Gastrocnemius medialis (tissue), 4 donors: Measurements from ENCODE around the gene ALOX15.

ENCODE experiments used
- POLR2A ChIP-seq, 2 donors: fragments of 450-650 bp; IDR thresholded peaks; one replicate each; pipeline ENCODE4 v1.6.1; 2017; ENCODE audit warnings: antibody characterized with exemption in 2 of 2, mild to moderate bottlenecking in 2 of 2, moderate library complexity in 2 of 2
- TF ChIP-seq, protein P1 (sequence below), 5 experiments: fragments of 450-650 bp in 3 of 5; fragments of 200-600 bp in 2 of 5; sonication (generic) in 2 of 5; IDR thresholded peaks in 4 of 5; conservative IDR thresholded peaks in 1 of 5; 1 replicate in 4 of 5; 2 replicates in 1 of 5; pipeline ENCODE4 v1.5.1; 2016 to 2019; ENCODE audit warnings: antibody characterized with exemption in 5 of 5, mild to moderate bottlenecking in 3 of 5, moderate library complexity in 3 of 5

DNA sequence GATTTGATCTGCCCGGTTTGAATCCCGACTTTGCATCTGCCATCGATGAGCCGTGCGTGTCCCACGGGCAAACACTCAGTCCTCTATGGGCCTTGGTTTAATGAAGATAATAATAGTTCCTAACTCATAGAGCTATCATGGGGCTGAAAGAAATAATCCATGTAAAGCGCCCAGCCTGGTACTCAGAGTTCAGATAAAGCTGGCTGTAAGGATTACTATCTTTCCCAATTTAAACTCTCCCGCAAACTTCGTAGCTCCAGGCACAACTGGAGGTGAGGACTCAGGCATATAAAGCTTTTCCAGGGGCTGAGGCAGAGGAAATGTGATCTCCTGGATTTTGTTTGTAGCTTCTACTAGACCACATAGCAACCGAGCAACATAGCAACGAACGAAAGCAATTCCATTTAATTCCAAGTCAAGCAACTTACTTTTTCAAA is 16.3 kb downstream of the ALOX15 start:
- TF ChIP-seq, protein P1, sequence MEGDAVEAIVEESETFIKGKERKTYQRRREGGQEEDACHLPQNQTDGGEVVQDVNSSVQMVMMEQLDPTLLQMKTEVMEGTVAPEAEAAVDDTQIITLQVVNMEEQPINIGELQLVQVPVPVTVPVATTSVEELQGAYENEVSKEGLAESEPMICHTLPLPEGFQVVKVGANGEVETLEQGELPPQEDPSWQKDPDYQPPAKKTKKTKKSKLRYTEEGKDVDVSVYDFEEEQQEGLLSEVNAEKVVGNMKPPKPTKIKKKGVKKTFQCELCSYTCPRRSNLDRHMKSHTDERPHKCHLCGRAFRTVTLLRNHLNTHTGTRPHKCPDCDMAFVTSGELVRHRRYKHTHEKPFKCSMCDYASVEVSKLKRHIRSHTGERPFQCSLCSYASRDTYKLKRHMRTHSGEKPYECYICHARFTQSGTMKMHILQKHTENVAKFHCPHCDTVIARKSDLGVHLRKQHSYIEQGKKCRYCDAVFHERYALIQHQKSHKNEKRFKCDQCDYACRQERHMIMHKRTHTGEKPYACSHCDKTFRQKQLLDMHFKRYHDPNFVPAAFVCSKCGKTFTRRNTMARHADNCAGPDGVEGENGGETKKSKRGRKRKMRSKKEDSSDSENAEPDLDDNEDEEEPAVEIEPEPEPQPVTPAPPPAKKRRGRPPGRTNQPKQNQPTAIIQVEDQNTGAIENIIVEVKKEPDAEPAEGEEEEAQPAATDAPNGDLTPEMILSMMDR (IDR thresholded peaks at IDR 0.05 in 4 of 5, conservative IDR thresholded peaks at IDR 0.05 in 1 of 5) = no peak
- peak in 1 of 2 donors; percentile 59 for TF ChIP-seq POLR2A (IDR thresholded peaks at IDR 0.05)
